Motor neuron (in vitro differentiated cells): Measurements from ENCODE around the gene TADA3. TPM values are rescaled to one million over a fixed set of nuclear protein-coding genes. Genes with fewer than 3 reads are reported as not detected.
"Not testable (repeated sequence)": the region's sequence is repeated elsewhere in the genome, so short reads cannot be mapped to it uniquely, and the experiment has no call there.

Source experiments
- ATAC-seq, 8 experiments: fragments of 200-7000 bp; cut with Tn5 transposase; replicated peaks in 6 of 8; 2 replicates each; pipeline ENCODE4 v1.8.0; 2021; ENCODE audit warnings: mild to moderate bottlenecking in 8 of 8, moderate library complexity in 8 of 8
- H3K27ac ChIP-seq, 2 donors: fragments of 250-450 bp; sonication (Bioruptor Pico); 2 replicates each; pipeline ENCODE4 v1.9.0; 2021; ENCODE audit warnings: antibody characterized with exemption in 2 of 2, mild to moderate bottlenecking in 2 of 2, moderate library complexity in 1 of 2
- H3K4me1 ChIP-seq, 2 donors: fragments of 250-450 bp; sonication (Bioruptor Pico); replicated peaks in 1 of 2; 2 replicates each; pipeline ENCODE4 v1.6.1; 2021; ENCODE audit warnings: antibody characterized with exemption in 2 of 2, mild to moderate bottlenecking in 2 of 2, moderate library complexity in 1 of 2
- H3K4me3 ChIP-seq, 5 donors: fragments of 250-450 bp; sonication (Bioruptor Pico); 2 replicates each; pipeline ENCODE4 v1.9.0; 2021; ENCODE audit warnings: antibody characterized with exemption in 5 of 5, mild to moderate bottlenecking in 5 of 5, moderate library complexity in 4 of 5
- WGBS, 10 experiments: fragments of 450-650 bp; shearing (Covaris generic); methylation state at CpG; one replicate each; pipeline ENCODE4 v1.0.0; 2022; 5-methylcytosine and 5-hydroxymethylcytosine counted together
- in situ Hi-C, 9 experiments: fragments of 400-800 bp; cut with MboI; loops; one replicate each; pipeline ENCODE4 v1.15.0; 2021; ENCODE audit warnings: low sequenced_read_pairs in 9 of 9, low pct_unique_long_range_greater_than_20kb in 2 of 9; ENCODE audit not compliant: unreplicated experiment in 9 of 9
- total RNA-seq, 8 experiments: library from RNA; unstranded; fragments of 300-600 nt; gene quantifications; 2 replicates each; pipeline versions ENCODE4 v1.2.3 to v1.2.4, GENCODE V29; 2022

Gene TADA3
- total RNA-seq, 8 experiments from 2014 or later, result 23.0 to 56.2 (median 40.7) TPM

DNA sequence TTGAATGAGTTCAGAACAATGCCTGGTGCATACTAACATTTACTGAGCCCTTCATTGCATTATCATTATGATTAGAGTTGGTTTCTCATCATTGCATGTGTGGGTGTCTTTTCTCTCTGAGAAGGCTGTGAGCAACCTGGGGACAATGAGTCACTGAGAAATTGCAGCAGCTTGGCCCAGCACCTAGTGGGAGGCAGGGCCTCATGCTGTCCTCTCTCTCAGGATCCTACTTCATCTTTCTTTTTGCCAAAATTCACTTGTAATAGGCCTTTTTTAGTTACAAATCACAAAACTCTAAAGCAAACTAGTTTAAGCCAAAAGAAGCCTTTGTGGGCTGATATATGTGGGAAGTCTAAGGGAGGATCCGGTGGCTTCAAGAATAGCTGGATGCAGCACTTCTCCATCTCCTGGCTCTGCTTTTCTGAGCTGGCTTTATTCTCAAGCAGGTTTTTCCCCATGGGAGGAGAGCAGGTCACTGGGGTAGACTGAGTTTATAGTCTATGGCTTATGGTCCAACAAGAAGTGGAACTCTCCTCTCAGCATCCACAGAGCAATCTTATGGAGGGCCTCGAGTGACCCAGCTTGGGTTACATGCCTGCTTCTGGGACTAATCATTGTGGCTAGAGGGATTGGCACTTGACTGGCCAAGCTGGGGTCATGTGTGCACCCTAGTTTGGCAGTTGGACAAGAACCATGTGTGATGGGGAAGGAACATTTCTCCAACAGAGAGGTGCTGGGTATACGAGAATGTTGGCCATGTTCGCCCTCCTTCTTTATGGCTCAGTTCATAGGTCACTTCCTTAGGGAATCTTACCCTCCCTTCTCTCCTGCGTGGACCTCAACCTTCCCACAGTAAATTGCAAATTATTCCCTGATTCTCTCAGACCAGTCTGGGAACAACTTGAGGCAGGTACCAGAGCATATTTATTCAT, 13.9 kb downstream of the TADA3 start:
- WGBS, 10 experiments, result 67 to 100% (median 86%) methylated on average over 1 to 4 of the region's 5 CpGs; no CpG with 5 or more reads in 1 of the 10 experiments
- H3K4me1 ChIP-seq, result no peaks in the 10 kb centered on the region
- peak in 2 of 8 experiments; percentile 15 to 24 for ATAC-seq
- in situ Hi-C loops, result no loop called here
- peak overlapping the region in 1 of 2 donors; percentile 17 for H3K27ac ChIP-seq
- no peak overlapping the region for H3K4me3 ChIP-seq

GRCh38 chr3:9777694-9778021, 14.6 kb downstream of the TADA3 start:
- 80 to 100% (median 83%) methylated on average over 1 of the region's 1 CpG; no CpG with 5 or more reads in 5 of the 10 experiments for WGBS, 10 experiments
- no peak overlapping the region for H3K4me3 ChIP-seq
- ATAC-seq, result no peak
- in situ Hi-C loops, result no loop called here
- no peaks in the 10 kb centered on the region for H3K4me1 ChIP-seq
- H3K27ac ChIP-seq, result no peak overlapping the region

DNA sequence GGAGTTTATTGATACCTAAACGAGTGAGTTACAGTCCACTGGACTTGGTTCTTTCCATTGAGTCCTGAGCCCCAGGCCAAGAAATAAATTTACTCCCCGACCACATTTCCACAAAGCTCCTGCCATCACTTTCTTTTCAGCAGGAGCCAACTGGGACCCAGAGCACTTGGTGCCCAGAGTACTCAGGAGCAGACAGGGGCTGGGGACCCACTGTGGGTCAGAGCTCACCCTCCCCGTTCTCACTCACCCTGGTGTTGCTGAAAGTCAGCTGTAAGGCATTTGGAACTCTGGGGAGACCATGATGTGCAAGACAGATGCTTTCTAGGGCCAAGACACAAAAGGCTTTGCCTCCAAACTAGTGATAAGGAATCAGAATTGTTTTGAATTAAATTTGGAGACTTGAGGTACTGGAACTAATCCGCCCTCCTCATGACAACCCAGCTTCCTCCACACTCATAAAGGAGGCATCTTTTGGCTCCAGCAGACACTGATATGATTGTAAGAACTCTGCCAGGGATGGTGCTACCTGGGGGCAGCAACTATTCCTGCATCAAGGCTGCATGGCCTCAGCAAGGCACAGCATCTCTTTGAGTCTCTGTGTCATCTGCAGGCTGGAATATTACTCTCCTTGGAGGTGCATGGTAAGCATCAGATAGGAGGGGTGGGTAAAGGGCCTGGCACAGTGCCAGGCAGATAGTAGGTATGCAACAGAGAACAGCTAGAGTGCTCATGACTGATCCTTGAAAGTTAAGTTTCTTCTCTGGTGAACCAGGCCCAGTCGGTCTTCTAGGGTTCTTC, 15.2 kb downstream of the TADA3 start:
- H3K4me1 ChIP-seq, result no peaks in the 10 kb centered on the region
- no peak overlapping the region for H3K27ac ChIP-seq
- in situ Hi-C loops, result no loop called here
- H3K4me3 ChIP-seq, result no peak overlapping the region
- no peak for ATAC-seq
- 46 to 100% (median 68%) methylated on average over 1 to 4 of the region's 5 CpGs; no CpG with 5 or more reads in 2 of the 10 experiments for WGBS, 10 experiments

GRCh38 chr3:9771007-9771406, 21.3 kb downstream of the TADA3 start:
- in situ Hi-C loops, result not testable (repeated sequence)

GRCh38 chr3:9770276-9770812, 21.9 kb downstream of the TADA3 start:
- Histone ChIP-seq H3K4me1 (peaks cover 10 to 12% of the 10 kb centered on the region in 2 donors), H3K27ac (no peak overlapping the region), H3K4me3 (peak overlapping the region; percentile 27 to 43 (median 33))
- no peak for ATAC-seq
- 0 to 100% (median 68%) methylated on average over 1 to 3 of the region's 15 CpGs; no CpG with 5 or more reads in 4 of the 10 experiments for WGBS, 10 experiments
- in situ Hi-C loops, result no loop called here

More at GRCh38 chr3:9771007-9771406, 21.3 kb downstream of the TADA3 start:
- not testable (repeated sequence) for ATAC-seq, H3K4me3 ChIP-seq, H3K27ac ChIP-seq
- 86 to 100% (median 94%) methylated on average over 1 to 2 of the region's 2 CpGs; no CpG with 5 or more reads in 2 of the 10 experiments for WGBS, 10 experiments
- H3K4me1 ChIP-seq, result peaks cover 8 to 12% of the 10 kb centered on the region in 2 donors

GRCh38 chr3:9769426-9770275, 22.6 kb downstream of the TADA3 start, which contains the start of gene CAMK1:
Gene CAMK1, minus strand, starts transcription at chr3:9769947. Its CDS starts 2,198 bp downstream, at chr3:9767749.
- H3K4me3 ChIP-seq, result peak within 1 kb of the TSS; percentile 27 to 43 (median 33)
- no peak within 1 kb of the TSS for H3K27ac ChIP-seq
- 0 to 80% (median 16%) methylated on average over 2 to 15 of the region's 49 CpGs; no CpG with 5 or more reads in 5 of the 10 experiments for WGBS, 10 experiments
- peaks cover 10 to 12% of the 10 kb centered on the region in 2 donors for H3K4me1 ChIP-seq
- in situ Hi-C loops, result no loop called here
- peak; percentile 90 to 97 (median 93) for ATAC-seq

- H3K4me3 ChIP-seq, result peak overlapping the region in 4 of 5 donors; percentile 27 to 43 (median 31)
- 20 to 100% (median 88%) methylated on average over 1 to 3 of the region's 5 CpGs; no CpG with 5 or more reads in 2 of the 10 experiments for WGBS, 10 experiments
- no peak overlapping the region for H3K27ac ChIP-seq
- in situ Hi-C loops, result no loop called here
- peak in 3 of 8 experiments; percentile 1 to 3 (median 2) for ATAC-seq
- H3K4me1 ChIP-seq, result peaks cover 10 to 12% of the 10 kb centered on the region in 2 donors
Measured at GRCh38 chr3:9769012-9769411, 23.3 kb downstream of the TADA3 start.

DNA sequence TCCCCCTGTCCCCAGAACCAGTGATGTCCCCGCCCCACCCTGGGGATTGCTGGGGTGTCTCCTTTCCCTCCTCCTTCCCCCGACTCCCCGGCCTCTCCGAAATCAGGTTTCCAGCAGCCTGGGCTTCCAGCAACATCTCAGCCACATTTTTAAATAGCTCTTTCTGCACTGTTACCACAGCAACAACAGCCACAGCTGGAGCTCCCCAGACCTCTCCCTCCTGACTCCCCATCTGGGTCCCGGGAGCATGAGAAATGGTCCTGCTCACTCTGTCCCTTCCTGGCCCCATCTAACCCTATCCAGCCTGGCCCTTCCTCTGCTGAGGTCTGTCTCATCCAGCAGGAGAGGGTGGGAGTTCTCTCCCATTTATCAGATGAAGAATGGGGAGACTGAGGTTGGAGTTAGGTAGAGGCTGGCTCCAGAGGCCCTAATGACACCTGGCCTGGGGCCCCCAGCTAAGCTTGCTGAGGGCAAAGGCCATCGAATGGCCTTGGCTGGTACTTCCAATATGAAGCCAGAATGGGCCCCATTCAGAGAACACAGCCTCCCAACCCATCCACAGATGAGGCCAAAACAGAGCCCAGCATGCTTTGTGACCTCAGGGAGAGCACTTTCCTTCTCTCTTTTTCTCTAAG, 24.0 kb downstream of the TADA3 start:
- ATAC-seq, result peak in 1 of 8 experiments; percentile 4
- H3K27ac ChIP-seq, result no peak overlapping the region
- peaks cover 10 to 12% of the 10 kb centered on the region in 2 donors for H3K4me1 ChIP-seq
- H3K4me3 ChIP-seq, result no peak overlapping the region
- WGBS, 10 experiments, result 60 to 100% methylated on average over 1 of the region's 6 CpGs; no CpG with 5 or more reads in 8 of the 10 experiments
- in situ Hi-C loops, result no loop called here

GRCh38 chr3:9767418-9767817, 24.9 kb downstream of the TADA3 start:
- ATAC-seq, result peak in 2 of 8 experiments; percentile 21 to 30
- Histone ChIP-seq H3K4me3 (no peak overlapping the region), H3K4me1 (peaks cover 10 to 12% of the 10 kb centered on the region in 2 donors), H3K27ac (no peak overlapping the region)
- 45 to 88% (median 77%) methylated on average over 1 to 6 of the region's 7 CpGs; no CpG with 5 or more reads in 4 of the 10 experiments for WGBS, 10 experiments
- in situ Hi-C loops, result no loop called here

DNA sequence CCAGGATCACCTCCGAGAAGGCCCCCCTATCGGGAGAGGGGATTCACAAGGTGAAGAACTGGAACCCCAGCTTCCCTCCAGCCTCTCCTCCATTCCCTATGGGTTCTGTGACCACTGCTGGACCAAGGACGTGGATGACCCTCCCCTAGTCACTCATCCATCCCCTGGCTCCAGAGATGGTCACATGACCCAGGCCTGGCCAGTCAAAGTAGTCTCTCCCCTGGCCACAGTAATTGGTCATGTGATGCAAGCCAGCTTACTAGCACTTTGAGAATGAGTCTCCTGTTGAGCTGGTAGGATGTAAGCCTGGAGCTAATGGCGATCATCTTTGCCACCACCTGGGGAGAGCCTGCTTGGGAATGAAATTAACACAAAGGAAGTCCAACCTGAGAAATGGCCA, 26.4 kb downstream of the TADA3 start:
- Histone ChIP-seq H3K4me3 (no peak overlapping the region), H3K4me1 (peaks cover 10 to 12% of the 10 kb centered on the region in 2 donors), H3K27ac (no peak overlapping the region)
- in situ Hi-C loops, result no loop called here
- ATAC-seq, result peak in 5 of 8 experiments; percentile 24 to 65 (median 35)
- WGBS, 10 experiments, result 50 to 100% (median 87%) methylated on average over 1 to 3 of the region's 4 CpGs; no CpG with 5 or more reads in 4 of the 10 experiments

DNA sequence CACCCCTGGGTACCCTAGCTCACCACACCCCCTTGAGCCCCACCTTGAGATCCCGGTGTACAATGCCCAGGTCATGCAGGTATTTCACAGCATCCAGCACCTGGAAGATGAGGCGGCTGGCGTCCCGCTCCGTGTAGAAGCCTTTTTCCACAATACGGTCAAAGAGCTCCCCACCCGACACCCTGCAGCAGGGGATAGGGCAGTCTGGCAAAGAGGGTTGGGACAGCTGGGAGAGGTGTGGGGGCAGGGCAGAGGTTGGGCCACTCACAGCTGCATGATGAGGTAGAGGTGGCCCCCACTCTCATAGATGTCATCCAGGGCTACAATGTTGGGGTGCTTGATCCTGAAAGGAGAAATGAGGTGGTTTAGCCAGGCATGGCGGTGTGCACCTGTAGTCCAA, 29.4 kb downstream of the TADA3 start:
- no peak overlapping the region for H3K4me3 ChIP-seq
- H3K4me1 ChIP-seq, result peaks cover under 1 to 3% of the 10 kb centered on the region in 2 donors
- no peak for ATAC-seq
- H3K27ac ChIP-seq, result no peak overlapping the region
- 100% methylated on average over 1 to 2 of the region's 8 CpGs; no CpG with 5 or more reads in 8 of the 10 experiments for WGBS, 10 experiments
- in situ Hi-C loops, result no loop called here
